Lower lobe of right lung (tissue), 2 donors: ENCODE measurements around the gene FOXL2NB. TPM values are rescaled to one million over a fixed set of nuclear protein-coding genes. Genes with fewer than 3 reads are reported as not detected.

Experiments
- ATAC-seq, 2 donors: fragments of 200-7000 bp; cut with Tn5 transposase; one replicate each; pipeline ENCODE4 v1.9.1; 2020 to 2022; ENCODE audit warnings: mild to moderate bottlenecking in 2 of 2, moderate library complexity in 2 of 2
- DNase-seq: peaks from one replicate; pipeline ENCODE4 v3.0.0-alpha.2; 2020
- H3K27ac ChIP-seq: fragments of 200-600 bp; one replicate; pipeline ENCODE4 v1.8.0; 2022
- H3K27me3 ChIP-seq: fragments of 200-600 bp; one replicate; pipeline ENCODE4 v1.8.0; 2022; ENCODE audit warnings: low read depth
- H3K36me3 ChIP-seq: fragments of 200-600 bp; one replicate; pipeline ENCODE4 v1.8.0; 2022; ENCODE audit warnings: mild to moderate bottlenecking
- H3K4me1 ChIP-seq: fragments of 200-600 bp; one replicate; pipeline ENCODE4 v1.8.0; 2022
- H3K4me3 ChIP-seq: fragments of 200-600 bp; one replicate; pipeline ENCODE4 v1.8.0; 2022; ENCODE audit warnings: mild to moderate bottlenecking
- H3K9me3 ChIP-seq: fragments of 200-600 bp; one replicate; pipeline ENCODE4 v1.8.0; 2022
- CTCF ChIP-seq: fragments of 200-600 bp; IDR thresholded peaks from one replicate; pipeline ENCODE4 v1.8.0; 2022; ENCODE audit warnings: antibody characterized with exemption, mild to moderate bottlenecking
- intact Hi-C: fragments of 100-400 bp; cut with DNase I; formaldehyde crosslinking; loops from one replicate; pipeline ENCODE4 v1.11.0; 2022
- total RNA-seq: library from RNA; stranded (reverse); fragmentation: NEBNext Ultra II Directional; extraction: Animal tissue kit (Norgen Biotek cat#: 25700); gene quantifications from one replicate; pipeline ENCODE4 v1.2.1, GENCODE V29; 2021
- donor health status: DM: no; HTN: yes; CAD: no; lungs with severe emphysema.

FOXL2NB gene
- total RNA-seq, 1 donor from 2014 or later = not detected

- Histone ChIP-seq H3K4me1 (peaks cover 56% of the 10 kb centered on the region), H3K36me3 (no peaks in the 10 kb centered on the region), H3K27ac (no peak overlapping the region), H3K27me3 (peaks cover 97% of the 10 kb centered on the region), H3K4me3 (no peak overlapping the region), H3K9me3 (no peaks in the 10 kb centered on the region)
- intact Hi-C loops = no loop called here
- DNase-seq (no peak), ATAC-seq (no peak)
- TF ChIP-seq CTCF = no peak
These were observed 7.3 kb upstream of the FOXL2NB start for GRCh38 chr3:138939561-138940241.

GRCh38 chr3:138940446-138940845 is 6.6 kb upstream of the FOXL2NB start:
- peaks cover 100% of the 10 kb centered on the region for H3K27me3 ChIP-seq
- ATAC-seq (no peak), DNase-seq (no peak)
- H3K4me1 ChIP-seq = peaks cover 63% of the 10 kb centered on the region
- H3K27ac ChIP-seq = no peak overlapping the region
- intact Hi-C loops = no loop called here
- no peak for TF ChIP-seq CTCF
- H3K9me3 ChIP-seq = no peaks in the 10 kb centered on the region
- no peaks in the 10 kb centered on the region for H3K36me3 ChIP-seq
- no peak overlapping the region for H3K4me3 ChIP-seq

GRCh38 chr3:138941259-138941885 is 5.6 kb upstream of the FOXL2NB start:
- Histone ChIP-seq H3K9me3 (no peaks in the 10 kb centered on the region), H3K27ac (no peak overlapping the region), H3K36me3 (no peaks in the 10 kb centered on the region), H3K4me3 (no peak overlapping the region), H3K27me3 (peaks cover 99% of the 10 kb centered on the region), H3K4me1 (peaks cover 61% of the 10 kb centered on the region)
- peak; percentile 43 for TF ChIP-seq CTCF
- DNase-seq = no peak
- intact Hi-C loops = no loop called here
- no peak for ATAC-seq

- ATAC-seq (no peak), DNase-seq (no peak)
- TF ChIP-seq CTCF = no peak
- H3K36me3 ChIP-seq = no peaks in the 10 kb centered on the region
- no peak overlapping the region for H3K4me3 ChIP-seq
- intact Hi-C loops = no loop called here
- no peaks in the 10 kb centered on the region for H3K9me3 ChIP-seq
- no peak overlapping the region for H3K27ac ChIP-seq
- peaks cover 99% of the 10 kb centered on the region for H3K27me3 ChIP-seq
- peaks cover 61% of the 10 kb centered on the region for H3K4me1 ChIP-seq
These were observed 4.7 kb upstream of the FOXL2NB start for GRCh38 chr3:138942271-138942670.

- H3K4me1 ChIP-seq = peaks cover 55% of the 10 kb centered on the region
- DNase-seq (no peak), ATAC-seq (no peak)
- no peaks in the 10 kb centered on the region for H3K36me3 ChIP-seq
- H3K4me3 ChIP-seq = no peak overlapping the region
- no peak for TF ChIP-seq CTCF
- H3K27ac ChIP-seq = no peak overlapping the region
- intact Hi-C loops = no loop called here
- no peaks in the 10 kb centered on the region for H3K9me3 ChIP-seq
- peaks cover 99% of the 10 kb centered on the region for H3K27me3 ChIP-seq
These were observed 4.0 kb upstream of the FOXL2NB start for GRCh38 chr3:138942861-138943623.
